NCI-H128 (cell line): ENCODE data around the gene ADAP1.
"Not testable (repeated sequence)": the region's sequence is repeated elsewhere in the genome, so short reads cannot be mapped to it uniquely, and the experiment has no call there.

Source experiments
- DNase-seq: peaks from one replicate; lab custom pipeline; 2025; ENCODE audit not compliant: unreplicated experiment; lab: John Stamatoyannopoulos, UW

Gene ADAP1

GRCh38 chr7:883055-884021 lies 71.1 kb downstream of the ADAP1 start:
- DNase-seq, result no peak

DNA sequence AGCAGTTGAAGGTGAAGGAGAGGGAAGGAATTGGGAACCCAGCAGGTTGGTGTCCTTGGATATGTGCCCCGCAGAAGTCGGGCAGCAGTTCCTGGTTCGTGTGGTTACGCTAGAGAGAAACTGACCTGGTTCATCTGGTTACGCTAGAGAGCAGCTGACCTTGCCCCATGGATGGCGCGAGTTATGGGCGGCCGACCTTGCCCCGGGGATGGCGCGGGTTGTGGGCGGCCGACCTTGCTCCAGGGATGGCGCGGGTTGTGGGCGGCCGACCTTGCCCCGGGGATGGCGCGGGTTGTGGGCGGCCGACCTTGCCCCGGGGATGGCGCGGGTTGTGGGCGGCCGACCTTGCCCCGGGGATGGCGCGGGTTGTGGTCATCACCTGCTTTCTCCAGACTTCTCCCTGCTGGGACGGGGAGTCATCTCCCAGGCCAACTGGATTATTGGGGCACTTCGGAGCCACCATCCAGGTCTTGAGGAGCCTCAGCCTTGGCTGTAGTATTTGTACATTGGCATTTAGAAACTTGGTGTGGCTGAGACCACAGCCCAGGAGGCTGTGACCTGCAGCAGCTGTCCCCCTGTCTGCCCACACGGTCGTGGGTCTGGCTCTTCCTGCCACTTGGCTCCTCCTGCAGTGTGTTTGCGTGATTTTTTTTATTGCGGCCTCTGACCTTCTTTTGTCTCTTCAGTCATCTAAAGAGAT lies 72.0 kb downstream of the ADAP1 start:
- DNase-seq, result no peak

GRCh38 chr7:881441-882234 lies 72.8 kb downstream of the ADAP1 start:
- DNase-seq, result no peak

DNA sequence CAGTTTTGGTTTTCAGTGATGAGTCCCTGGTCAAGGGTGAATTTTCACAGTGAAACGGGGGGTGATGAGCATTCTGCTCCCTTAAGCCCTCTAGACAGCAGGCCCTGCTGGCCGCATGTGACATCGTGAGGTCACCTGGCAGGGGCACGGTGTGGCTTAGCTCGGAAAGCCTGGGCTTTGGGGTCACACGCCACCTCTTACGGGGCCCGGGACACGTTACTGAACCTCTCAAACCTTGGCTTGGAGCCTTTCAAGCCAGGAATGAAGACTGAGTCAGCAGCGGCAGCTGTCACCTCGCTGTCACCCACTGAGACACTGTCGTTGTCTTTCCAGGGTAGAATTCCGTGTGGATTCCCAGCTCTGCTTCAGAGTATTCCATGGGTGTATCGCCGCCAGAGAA lies 74.0 kb downstream of the ADAP1 start:
- no peak for DNase-seq

DNA sequence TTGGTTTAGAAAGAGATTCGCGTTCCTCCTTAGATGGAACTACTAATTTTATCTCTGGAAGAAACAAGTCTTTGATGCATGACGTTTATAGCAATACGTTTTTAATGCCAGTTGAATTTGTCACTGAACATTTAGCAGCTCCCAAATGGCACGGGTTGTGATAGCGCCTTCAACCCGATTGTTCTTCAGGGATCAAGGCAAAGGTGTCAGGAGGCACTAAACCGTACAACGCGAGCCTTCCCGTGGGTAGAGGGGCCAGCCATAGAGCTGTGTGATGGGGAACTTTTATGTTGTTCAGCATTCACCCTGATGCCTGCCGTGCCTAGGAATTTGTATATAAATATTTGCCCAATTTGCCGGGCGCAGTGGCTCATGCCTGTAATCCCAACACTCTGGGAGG lies 74.8 kb downstream of the ADAP1 start:
- no peak for DNase-seq

- no peak for DNase-seq
Observed at GRCh38 chr7:879093-879492, 75.4 kb downstream of the ADAP1 start.

GRCh38 chr7:877312-878232 lies 76.9 kb downstream of the ADAP1 start:
- no peak for DNase-seq

DNA sequence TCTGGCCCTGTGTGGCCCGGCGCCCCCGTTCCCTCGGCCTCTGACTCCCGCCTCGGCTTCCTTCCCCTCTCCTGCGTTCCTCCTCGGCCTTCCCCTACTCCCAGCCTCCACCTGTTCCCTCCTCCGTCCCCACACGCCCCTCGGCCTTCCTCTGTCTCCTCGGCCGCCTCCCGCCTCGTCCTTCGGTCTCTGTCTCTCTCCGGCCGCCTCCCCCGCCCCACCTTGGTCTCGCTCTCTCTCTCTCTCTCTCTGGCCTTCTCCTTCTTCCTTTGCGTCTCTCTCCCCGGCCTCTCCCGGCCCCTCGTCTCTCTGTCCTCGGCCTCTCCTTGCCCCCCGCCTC lies 77.5 kb downstream of the ADAP1 start:
- no peak for DNase-seq

GRCh38 chr7:876077-876971 lies 78.2 kb downstream of the ADAP1 start, which contains the start of gene GET4:
Gene GET4 (plus strand): TSS chr7:876554. CDS start chr7:876646, 92 bp downstream.
- DNase-seq, result peak; percentile 90

GRCh38 chr7:875476-876076 lies 78.9 kb downstream of the ADAP1 start:
- no peak for DNase-seq

DNA sequence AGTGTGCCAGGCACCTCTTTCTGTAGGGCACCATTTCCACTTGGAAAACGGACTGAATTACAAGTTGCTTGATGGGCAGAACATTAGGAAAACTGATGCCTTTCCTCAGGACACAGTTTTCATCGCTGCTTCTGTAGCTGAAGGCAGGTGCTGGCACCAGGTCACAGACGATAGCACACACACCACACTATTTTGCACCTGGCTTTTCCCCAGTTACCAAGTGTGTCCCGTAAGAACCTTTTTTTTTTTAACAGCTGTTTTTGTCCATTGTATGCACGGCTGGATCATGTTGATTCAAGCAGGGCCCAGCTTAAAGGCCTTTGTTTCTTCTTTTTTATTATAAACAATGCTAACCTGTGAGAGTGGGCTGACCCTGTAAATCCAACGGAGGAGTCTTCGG lies 79.4 kb downstream of the ADAP1 start:
- DNase-seq, result peak; percentile 24

DNA sequence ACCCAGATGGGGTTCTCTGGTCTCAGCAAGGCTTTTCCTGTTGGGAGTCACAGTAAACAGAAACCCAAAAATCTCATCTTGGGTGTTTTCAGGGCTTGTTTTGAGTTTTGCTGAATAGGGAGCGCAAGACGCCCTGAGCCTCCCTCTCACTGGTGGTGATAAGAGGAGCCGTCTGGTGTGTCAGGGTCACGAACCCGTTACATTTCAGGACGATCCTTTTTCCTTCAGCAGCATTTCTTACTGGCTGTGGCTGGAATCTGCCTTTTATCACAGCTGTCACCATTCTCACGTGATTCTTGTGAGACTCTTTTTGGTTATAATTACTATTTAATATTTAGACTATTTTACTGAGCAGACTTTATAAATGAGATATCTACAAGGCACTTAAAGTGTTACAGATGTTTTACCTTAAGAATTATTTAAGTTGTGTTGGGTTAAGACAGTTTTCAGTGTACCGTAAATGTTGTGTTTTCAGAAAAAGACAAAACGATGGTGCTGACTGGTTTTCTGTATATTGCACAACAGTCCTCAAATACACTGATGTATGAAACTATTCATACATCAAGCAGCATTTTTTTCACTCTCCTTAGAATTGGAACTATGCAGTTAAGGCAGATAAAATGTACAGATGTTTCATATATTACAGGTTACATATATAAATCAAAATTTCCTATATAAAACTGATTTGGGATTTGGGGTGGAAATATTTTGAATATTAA lies 80.3 kb downstream of the ADAP1 start:
- no peak for DNase-seq

- peak; percentile 51 for DNase-seq
Observed at GRCh38 chr7:873367-874002, 81.0 kb downstream of the ADAP1 start.

DNA sequence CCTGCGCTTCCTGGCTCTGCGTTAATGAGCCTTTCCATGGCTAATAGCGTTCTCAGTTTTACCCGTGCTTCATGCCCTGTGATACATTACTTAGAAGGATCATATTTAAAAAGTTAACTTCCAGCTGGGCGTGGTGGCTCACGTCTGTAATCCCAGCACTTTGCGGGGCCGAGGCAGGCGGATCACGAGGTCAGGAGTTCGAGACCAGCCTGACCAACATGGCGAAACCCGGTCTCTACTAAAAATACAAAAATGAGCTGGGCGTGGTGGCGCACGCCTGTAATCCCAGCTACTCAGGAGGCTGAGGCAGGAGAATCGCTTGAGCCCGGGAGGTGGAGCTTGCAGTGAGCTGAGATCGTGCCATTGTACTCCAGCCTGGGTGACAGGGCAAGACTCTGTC lies 81.8 kb downstream of the ADAP1 start:
- DNase-seq, result not testable (repeated sequence)

DNA sequence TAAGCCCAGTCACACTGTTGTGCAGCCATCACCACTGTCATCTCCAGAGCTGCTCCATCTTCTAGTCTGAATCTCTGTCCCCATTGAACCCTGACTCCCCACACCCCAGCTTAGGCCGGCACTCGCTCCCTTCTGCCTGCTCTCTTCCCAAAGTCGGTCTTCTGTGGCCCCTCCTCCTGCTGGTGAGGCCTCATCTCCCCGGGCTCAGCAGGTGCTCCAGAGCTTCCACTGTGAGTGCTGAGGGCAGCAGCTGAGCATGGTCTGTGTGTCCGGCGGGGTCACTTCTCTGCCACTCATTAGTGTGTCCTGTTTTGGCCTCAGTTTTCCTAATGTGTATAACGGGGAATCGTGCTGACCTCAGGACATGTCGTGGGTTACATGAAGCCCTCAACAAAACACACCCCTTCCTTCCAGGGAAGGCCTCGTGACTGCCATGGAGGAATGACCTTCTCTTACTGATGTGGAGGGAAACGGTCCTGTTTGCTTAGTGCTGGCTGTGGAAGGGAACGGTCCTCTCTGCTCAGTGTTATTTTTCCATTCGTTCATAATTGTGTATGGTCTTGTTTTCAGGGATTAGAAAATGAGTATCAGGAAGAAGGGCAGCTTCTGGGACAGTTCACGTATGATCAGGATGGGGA lies 82.5 kb downstream of the ADAP1 start:
- DNase-seq, result no peak

DNA sequence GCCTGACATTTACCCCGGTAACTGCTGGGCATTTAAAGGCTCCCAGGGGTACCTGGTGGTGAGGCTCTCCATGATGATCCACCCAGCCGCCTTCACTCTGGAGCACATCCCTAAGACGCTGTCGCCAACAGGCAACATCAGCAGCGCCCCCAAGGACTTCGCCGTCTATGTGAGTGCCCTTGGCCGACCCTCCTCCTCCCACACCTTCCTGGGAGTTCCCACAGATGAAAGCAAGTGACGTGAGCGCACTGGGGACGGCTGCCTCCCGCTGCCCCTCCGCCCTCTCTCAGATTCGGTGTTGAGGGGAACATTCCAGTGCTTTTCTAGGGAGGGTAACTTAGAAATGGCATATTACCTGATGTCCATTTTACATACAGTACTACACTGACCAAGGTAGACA lies 85.1 kb downstream of the ADAP1 start:
- DNase-seq, result no peak

DNA sequence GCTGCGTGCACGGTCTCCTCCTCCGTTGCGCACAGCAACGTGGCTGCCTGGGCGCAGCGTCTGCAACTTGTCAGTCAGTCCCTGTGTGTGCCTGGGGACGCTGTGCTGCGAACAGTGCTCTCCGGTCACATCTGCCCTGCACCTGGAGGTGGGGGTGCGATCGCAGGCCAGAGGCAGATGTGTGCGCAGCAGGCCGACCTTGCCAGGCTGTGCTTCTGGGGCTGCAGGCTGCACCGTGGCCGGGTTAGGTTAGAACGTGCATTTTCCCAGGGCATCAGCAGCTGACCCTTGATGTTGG lies 86.3 kb downstream of the ADAP1 start:
- DNase-seq, result no peak
